HUES64 (cell line): ENCODE results near the gene CCDC85C.

Experiments
- H3K27ac ChIP-seq: 2 replicates; pipeline ENCODE4 v1.7.0; 2013; ENCODE audit warnings: low read depth, low read length, inconsistent platforms
- H3K27me3 ChIP-seq: 2 replicates; pipeline ENCODE4 v1.6.1; 2013; ENCODE audit warnings: mild to moderate bottlenecking, low read length; ENCODE audit not compliant: insufficient read depth
- H3K36me3 ChIP-seq: 2 replicates; pipeline ENCODE4 v1.6.1; 2013; ENCODE audit warnings: mild to moderate bottlenecking, low read length; ENCODE audit not compliant: insufficient read depth
- H3K4me1 ChIP-seq: 2 replicates; pipeline ENCODE4 v1.6.1; 2013; ENCODE audit warnings: mild to moderate bottlenecking, low read length, moderate library complexity; ENCODE audit not compliant: insufficient read depth
- H3K4me3 ChIP-seq: 2 replicates; pipeline ENCODE4 v1.5.1; 2013; ENCODE audit warnings: mild to moderate bottlenecking, low read length, moderate library complexity
- H3K9ac ChIP-seq: 2 replicates; pipeline ENCODE4 v1.6.1; 2013; ENCODE audit warnings: mild to moderate bottlenecking, low read depth, low read length
- H3K9me3 ChIP-seq: 2 replicates; pipeline ENCODE4 v1.6.1; 2013; ENCODE audit warnings: low read depth, low read length; ENCODE audit not compliant: insufficient read depth
- WGBS: fragments of 150-250, 120-280 bp; methylation state at CpG from one replicate; pipeline ENCODE4 v1.1.7; 2013; ENCODE audit warnings: missing lambda C conversion rate; 5-methylcytosine and 5-hydroxymethylcytosine counted together

The CCDC85C gene

DNA sequence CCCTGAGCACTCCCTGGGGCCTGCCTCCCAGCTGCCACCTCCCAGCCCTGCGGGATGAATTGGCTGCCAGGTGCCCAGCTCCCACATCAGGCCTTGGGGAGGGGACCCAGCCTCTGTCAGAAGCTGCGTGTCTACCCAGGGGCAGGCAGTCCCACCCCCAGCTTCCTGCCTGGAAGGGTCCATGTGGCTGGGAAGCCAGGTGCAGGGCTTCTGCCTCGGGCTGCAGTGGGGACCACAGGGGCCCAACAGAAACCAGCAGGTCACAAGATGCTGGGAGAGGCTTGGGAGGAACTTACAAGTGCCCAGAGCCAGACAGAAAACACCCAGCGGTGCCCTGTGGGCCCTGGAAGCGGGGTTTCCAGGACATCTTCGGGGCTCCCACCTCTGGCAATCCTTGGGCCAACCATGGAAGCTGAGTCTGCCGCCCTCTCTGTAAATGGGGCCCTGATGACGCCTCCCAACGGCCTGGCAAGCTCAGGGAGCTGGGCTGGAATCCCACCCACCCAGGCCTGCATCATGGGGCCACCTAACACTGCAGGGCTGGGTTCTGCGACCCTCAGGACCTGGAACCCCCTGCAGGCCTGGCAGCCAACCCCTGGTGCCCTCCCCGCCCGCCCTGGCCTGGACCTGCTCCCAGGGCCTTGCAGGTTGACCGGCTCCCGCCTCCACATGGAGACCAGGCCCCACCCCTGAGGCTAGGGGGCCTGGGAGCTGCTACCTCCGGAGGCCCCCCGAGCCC lies 86.2 kb downstream of the CCDC85C start:
- H3K9ac ChIP-seq = no peak overlapping the region
- no peak overlapping the region for H3K27ac ChIP-seq
- H3K9me3 ChIP-seq = no peaks in the 10 kb centered on the region
- WGBS = 73% methylated on average over 16 of the region's 16 CpGs
- H3K36me3 ChIP-seq = no peaks in the 10 kb centered on the region; the same call in 1 of the 2 replicates
- no peaks in the 10 kb centered on the region for H3K27me3 ChIP-seq
- no peak overlapping the region for H3K4me3 ChIP-seq
- peaks cover 9% of the 10 kb centered on the region for H3K4me1 ChIP-seq

- Histone ChIP-seq H3K9ac (no peak overlapping the region), H3K4me3 (no peak overlapping the region), H3K27me3 (no peaks in the 10 kb centered on the region), H3K27ac (no peak overlapping the region), H3K36me3 (no peaks in the 10 kb centered on the region; the same call in 1 of the 2 replicates), H3K9me3 (no peaks in the 10 kb centered on the region), H3K4me1 (peaks cover 1% of the 10 kb centered on the region; the same call in 1 of the 2 replicates)
- 91% methylated on average over 14 of the region's 14 CpGs for WGBS
Measured at GRCh38 chr14:99516871-99517642, 87.0 kb downstream of the CCDC85C start.

DNA sequence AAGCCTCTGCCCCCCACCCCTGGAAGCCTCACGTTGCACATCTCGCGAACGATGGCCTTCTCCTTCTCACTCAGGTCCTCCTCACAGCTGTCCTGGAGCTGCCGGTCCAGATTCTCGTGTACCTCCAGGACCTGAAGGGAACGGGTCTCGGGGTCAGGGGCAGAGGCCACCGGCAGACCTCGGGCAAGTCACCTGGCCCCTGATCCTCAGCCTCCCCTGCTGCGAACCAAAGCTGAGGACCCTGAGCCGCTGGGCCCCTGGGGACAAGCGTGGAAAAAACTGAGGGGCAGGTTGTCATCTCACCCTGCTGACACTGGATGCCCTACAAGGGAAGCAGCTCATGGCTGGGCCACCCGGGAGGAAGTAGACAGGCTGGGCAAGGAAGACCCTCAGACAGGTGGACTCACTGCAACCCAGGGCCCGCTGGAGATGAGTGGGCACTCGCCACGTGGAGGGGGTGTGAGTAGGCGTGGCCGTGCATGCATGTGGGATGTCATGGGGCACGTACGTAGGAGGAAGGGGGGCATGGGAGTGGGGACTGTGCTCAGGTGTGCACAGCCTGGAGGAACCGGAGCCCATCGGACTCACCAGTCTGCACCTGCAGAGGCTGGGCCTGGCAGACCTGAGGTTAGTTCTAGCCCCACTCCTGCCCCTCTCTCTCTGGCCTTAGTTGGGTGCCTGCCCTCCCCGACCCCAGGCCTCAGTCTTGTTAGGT lies 87.7 kb downstream of the CCDC85C start:
- no peak overlapping the region for H3K4me3 ChIP-seq
- H3K27ac ChIP-seq = no peak overlapping the region
- H3K27me3 ChIP-seq = no peaks in the 10 kb centered on the region
- H3K4me1 ChIP-seq = no peaks in the 10 kb centered on the region
- peaks cover 7% of the 10 kb centered on the region for H3K36me3 ChIP-seq
- 94% methylated on average over 24 of the region's 24 CpGs for WGBS
- no peaks in the 10 kb centered on the region for H3K9me3 ChIP-seq
- no peak overlapping the region for H3K9ac ChIP-seq

- Histone ChIP-seq H3K27ac (no peak overlapping the region), H3K36me3 (peaks cover 14% of the 10 kb centered on the region), H3K4me1 (no peaks in the 10 kb centered on the region), H3K9ac (no peak overlapping the region), H3K4me3 (no peak overlapping the region), H3K27me3 (no peaks in the 10 kb centered on the region), H3K9me3 (no peaks in the 10 kb centered on the region)
- 92% methylated on average over 27 of the region's 27 CpGs for WGBS
Measured at GRCh38 chr14:99515301-99516155, 88.5 kb downstream of the CCDC85C start.

DNA sequence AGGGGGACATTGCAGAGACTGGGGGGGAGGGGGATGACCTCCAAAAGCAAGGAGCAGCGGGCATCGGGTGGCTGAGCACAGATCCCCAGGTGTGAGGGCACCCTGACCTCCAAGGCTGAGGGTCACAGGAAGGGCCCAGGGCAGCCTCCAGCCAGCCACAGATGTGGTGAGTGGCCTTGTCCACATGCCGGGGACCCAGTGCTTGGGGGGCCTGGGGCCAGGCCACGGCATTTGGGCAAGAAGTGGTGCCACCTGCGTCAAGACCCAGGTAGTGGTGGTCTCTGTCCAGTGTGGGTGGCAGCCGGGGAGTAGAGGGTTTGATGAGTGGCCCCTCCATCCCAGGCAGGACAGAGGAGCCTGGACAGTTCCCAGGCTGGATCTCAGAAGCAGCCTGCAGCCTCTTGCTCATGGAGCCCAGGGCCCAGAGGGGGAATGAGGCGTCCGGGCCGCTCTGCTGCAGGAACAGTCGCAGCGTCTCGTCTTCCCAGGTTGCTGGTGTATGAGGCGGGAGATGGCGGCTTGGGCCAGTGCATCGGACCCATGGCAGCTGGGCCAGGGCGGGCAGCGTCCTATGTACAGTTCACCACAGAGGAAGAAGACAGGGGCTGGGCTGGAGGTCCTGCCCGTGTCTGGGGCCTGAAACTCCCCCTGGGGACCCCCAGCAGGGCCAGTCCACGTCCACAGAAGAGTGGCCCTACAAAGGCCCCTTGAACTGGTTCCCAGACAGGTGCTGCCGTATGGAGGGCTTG lies 89.3 kb downstream of the CCDC85C start:
- Histone ChIP-seq H3K27ac (no peak overlapping the region), H3K4me1 (no peaks in the 10 kb centered on the region), H3K4me3 (no peak overlapping the region), H3K36me3 (peaks cover 17% of the 10 kb centered on the region), H3K27me3 (no peaks in the 10 kb centered on the region), H3K9me3 (no peaks in the 10 kb centered on the region), H3K9ac (no peak overlapping the region)
- 95% methylated on average over 20 of the region's 20 CpGs for WGBS

DNA sequence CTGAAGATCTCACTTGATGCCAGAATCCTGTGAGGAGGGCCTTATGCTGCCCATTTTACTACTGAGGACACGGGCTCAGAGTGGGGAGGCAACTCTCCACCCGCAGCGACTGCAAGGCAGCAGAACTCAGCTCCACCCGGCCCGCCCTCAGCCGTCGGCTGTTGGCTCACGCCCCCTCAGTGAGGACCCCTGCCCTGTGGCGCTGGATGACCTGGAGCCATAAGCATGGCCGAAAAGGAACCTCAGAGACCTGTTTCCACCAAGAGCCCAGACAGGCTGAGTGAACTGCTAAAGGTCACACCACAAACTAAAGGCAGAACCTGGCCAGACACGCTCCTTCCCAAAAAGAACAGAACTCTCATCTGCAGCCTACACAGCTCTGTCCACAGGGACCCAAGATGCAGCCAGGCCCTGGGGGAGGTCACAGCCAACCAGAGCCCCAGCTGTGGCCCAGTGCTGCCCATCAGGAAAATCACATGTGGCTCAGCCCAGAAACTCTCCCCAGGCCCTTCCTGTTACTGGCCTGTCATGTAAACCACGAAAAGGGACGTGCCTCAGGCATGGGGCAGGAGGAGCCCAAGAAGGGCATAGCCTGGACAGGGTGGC lies 90.0 kb downstream of the CCDC85C start:
- Histone ChIP-seq H3K36me3 (peaks cover 23% of the 10 kb centered on the region), H3K4me1 (0 out of 2 replicates have a peak, but pooled peaks cover 3% of the 10 kb centered on the region), H3K27me3 (no peaks in the 10 kb centered on the region), H3K9me3 (no peaks in the 10 kb centered on the region), H3K4me3 (no peak overlapping the region), H3K27ac (no peak overlapping the region), H3K9ac (no peak overlapping the region)
- 88% methylated on average over 13 of the region's 13 CpGs for WGBS

- WGBS = 93% methylated on average over 15 of the region's 15 CpGs
- Histone ChIP-seq H3K27ac (no peak overlapping the region), H3K4me1 (0 out of 2 replicates have a peak, but pooled peaks cover 3% of the 10 kb centered on the region), H3K9me3 (no peaks in the 10 kb centered on the region), H3K4me3 (no peak overlapping the region), H3K36me3 (peaks cover 32% of the 10 kb centered on the region), H3K27me3 (no peaks in the 10 kb centered on the region), H3K9ac (no peak overlapping the region)
Measured at GRCh38 chr14:99513183-99513694, 90.8 kb downstream of the CCDC85C start.

DNA sequence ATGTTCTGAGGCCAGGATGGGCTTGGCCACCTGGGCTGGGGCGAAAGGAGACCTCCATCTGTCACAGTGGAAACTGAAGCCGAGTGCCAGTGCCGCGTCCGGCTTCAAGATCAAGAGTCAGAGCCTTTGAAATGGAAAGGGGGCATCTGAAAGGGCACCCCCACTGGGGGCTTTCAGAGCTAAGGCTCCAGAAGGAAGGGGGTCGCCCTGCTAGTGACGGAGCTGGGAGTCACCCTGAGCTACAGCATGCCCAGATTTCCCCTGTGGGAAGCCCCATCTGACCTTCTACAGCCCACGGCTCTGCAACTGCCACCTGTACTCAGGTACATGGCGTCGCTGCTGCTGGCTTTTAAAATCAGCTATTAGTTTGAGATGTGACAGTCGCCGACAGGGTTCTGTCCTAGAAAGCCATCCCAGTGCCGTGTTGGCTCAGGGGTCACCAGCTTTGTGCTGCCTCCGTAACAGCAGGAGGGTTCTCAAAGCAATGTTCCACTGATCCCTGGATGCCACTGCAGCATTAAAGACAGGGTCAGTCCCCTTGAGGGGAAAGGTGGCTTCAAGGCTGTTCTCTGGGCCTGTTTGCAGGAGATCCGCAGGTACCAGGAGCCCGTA lies 91.3 kb downstream of the CCDC85C start:
- Histone ChIP-seq H3K9ac (no peak overlapping the region), H3K4me1 (0 out of 2 replicates have a peak, but pooled peaks cover 3% of the 10 kb centered on the region), H3K9me3 (no peaks in the 10 kb centered on the region), H3K4me3 (no peak overlapping the region), H3K36me3 (peaks cover 37% of the 10 kb centered on the region), H3K27me3 (no peaks in the 10 kb centered on the region), H3K27ac (no peak overlapping the region)
- 93% methylated on average over 16 of the region's 16 CpGs for WGBS

DNA sequence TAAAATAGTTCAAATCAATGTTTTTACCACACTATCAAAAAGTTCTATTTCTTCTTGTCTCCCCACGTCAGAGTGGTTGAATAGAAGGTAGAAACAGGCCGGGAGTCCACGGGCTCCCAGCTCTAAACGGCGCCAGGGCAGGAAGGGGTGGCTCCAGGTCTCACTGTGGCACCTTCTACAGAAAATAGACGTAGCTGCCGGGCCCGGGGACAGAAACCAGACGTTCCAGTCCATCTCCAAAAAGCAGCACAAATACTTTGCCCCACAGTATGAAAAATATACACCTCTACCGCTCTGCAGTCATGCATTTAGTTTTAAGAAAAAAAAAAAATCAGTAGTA lies 91.9 kb downstream of the CCDC85C start:
- no peak overlapping the region for H3K9ac ChIP-seq
- no peak overlapping the region for H3K4me3 ChIP-seq
- WGBS = 94% methylated on average over 9 of the region's 10 CpGs
- H3K9me3 ChIP-seq = no peaks in the 10 kb centered on the region
- 0 out of 2 replicates have a peak, but pooled peaks cover 3% of the 10 kb centered on the region for H3K4me1 ChIP-seq
- H3K36me3 ChIP-seq = peaks cover 43% of the 10 kb centered on the region
- no peak overlapping the region for H3K27ac ChIP-seq
- H3K27me3 ChIP-seq = no peaks in the 10 kb centered on the region
